DMS153 (cell line): ENCODE results near the gene PARG.
"Not testable (repeated sequence)": the region's sequence is repeated elsewhere in the genome, so short reads cannot be mapped to it uniquely, and the experiment has no call there.

Experiments
- DNase-seq: peaks from one replicate; lab custom pipeline; 2025; lab: John Stamatoyannopoulos, UW

Gene PARG

DNA sequence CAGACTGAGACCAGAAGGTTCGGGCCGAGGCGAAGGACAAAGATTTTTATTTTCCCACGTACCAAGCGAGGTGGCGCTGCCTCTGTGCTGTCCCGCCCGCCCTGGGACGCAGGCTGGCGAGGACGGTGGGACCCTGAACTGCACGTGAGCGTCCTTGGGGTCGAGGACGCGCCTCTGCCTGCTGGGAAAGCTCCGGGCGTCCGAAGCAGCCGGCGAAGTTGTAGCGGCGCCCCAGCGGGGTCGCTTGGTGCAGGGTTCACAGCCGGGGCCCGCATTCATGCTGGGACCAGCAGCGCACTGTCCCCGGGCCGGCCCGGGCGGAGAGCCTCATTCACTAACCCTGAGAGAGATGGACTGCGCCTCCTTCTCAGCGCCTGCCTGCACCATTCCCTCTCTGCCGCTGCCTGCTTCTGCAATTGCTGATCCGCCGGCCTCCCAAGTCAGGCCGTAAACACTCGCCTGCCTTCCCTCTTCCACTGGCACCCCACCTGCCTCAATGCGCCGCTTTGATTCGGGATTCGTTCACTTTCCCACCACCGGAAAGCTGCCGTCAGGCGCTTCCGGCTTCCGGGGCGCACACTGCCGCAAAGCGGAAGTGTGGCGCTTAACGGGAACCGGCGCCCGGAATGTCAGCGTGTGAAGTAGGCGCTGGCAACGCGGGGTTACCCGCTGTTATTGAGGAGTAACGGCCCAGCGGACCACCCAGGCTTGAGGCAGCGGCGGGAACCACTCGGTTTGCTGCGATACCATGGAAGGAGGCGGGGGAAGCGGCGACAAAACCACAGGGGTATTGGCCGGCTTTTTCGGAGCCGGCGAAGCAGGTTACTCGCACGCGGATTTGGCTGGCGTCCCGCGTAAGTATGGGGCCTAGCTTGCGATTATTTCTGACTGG, at the start of gene PARG, which contains the start of gene TIMM23B:
PARG (minus strand) TSS at position 581 of the 892 bp plus-strand sequence; CDS start at position 279, 302 bp downstream.
TIMM23B (plus strand) TSS at position 607 of the 892 bp plus-strand sequence; CDS start at position 749, 142 bp downstream.
- DNase-seq: peak; percentile 41

DNA sequence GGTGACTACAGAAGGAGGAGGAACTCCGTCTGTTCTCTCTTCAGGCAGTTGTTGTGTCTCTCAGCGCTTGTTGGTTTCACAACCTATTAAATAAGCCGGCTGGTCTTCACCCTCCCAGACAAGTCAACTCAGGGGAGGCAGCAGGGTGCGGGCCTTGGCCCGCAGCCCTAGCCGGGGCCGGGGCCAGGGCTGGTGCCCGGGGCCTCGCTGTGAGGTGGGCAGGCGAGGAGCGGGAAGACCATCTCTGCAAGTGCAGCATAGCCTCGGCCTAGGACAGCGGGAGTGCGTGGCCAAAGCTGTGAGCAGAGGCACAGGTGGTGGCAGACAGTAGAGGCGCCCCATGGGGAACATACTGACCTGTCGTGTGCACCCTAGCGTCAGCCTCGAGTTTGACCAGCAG, 46.5 kb upstream of the PARG start, which contains the start of gene AGAP6:
AGAP6 (plus strand) TSS at position 31 of the 400 bp plus-strand sequence; CDS start at position 341, 310 bp downstream.
- DNase-seq: not testable (repeated sequence)

DNA sequence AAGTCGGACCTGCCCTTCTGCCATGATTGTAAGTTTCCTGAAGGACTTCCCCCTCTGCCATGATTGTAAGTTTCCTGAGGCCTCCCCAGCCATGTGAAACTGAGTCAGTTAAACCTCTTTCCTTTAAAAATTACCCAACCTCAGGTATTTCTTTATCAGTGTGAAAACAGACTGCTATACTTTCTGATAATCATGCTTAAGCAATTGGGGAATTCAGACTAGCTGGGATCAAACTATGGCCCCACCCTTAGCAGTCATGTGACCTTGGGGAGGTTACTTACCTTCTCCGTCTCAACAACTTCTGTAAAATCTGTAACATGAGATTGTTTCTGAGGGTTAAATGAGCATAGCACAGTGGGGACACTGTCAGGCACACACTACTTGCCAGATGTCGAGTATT, 45.4 kb upstream of the PARG start:
- not testable (repeated sequence) for DNase-seq

DNA sequence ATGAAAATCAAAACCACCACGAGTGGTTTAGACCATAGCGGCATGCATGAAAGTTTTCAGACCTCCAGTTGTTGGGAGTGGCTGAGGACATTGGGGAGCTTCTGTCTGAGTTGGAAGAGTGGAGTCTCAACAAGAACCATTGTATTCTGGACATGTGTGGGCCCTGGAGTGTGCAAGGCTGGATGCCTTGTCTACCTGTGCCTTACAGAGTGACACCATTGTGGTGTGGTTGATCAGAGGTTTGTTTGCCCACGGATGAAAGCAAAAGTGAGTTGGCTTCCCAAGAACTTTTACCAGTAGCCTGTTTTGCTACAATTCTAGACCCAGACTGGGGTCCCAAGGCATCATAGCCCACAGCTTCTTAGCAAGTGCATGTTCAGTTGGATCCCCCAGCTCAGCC, 35.9 kb upstream of the PARG start:
- not testable (repeated sequence) for DNase-seq

DNA sequence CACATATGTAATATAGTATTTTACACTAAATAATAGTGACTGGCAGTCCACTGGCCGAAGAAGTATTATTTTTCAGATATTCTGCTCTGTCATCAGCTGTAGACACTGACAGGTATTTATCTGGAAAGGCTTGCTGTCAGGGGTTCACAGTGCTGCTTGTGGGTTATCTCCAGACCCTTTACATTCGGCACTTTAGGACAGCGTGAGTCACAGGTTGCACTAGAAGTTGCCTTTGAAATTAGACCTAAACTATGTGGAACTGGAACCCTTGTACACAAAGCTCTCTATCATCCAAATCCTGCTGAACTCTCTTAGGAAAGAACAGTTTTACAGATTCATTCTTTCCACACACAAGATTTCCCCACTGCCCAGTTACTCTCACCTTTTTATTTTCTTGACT, 30.3 kb upstream of the PARG start:
- not testable (repeated sequence) for DNase-seq

DNA sequence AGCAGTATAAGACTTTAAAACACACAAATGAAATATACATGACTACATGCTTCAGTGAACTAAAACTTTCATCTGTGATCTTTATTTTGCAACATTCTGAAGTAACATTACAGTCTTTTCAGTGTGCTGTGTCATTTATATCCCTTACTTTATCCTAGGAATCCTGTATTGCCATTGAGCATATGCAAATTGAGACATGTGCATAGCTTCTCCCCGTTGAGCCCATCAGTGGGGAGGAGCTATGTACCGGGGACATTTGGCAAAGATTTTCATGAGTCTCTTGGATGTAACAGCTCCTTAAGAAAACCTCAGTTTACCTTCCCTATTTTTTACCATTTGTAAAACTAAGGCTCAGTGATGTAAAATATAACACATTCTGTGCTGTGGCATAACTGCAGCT, 29.6 kb upstream of the PARG start:
- DNase-seq: not testable (repeated sequence)

DNA sequence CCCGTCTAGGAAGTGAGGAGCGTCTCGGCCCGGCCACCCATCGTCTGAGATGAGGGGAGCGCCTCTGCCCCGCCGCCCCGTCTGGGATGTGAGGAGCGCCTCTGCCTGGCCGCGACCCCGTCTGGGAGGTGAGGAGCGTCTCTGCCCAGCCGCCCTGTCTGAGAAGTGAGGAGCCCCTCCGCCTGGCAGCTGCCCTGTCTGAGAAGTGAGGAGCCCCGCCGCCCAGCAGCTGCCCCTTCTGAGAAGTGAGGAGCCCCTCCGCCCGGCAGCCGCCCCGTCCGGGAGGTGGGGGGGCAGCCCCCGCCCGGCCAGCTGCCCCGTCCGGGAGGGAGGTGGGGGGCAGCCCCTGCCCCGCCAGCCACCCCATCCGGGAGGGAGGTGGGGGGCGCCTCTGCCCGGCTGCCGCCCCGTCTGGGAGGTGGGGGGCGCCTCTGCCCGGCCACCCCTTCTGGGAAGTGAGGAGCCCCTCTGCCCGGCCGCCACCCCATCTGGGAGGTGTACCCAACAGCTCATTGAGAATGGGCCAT, 28.6 kb upstream of the PARG start:
- not testable (repeated sequence) for DNase-seq

DNA sequence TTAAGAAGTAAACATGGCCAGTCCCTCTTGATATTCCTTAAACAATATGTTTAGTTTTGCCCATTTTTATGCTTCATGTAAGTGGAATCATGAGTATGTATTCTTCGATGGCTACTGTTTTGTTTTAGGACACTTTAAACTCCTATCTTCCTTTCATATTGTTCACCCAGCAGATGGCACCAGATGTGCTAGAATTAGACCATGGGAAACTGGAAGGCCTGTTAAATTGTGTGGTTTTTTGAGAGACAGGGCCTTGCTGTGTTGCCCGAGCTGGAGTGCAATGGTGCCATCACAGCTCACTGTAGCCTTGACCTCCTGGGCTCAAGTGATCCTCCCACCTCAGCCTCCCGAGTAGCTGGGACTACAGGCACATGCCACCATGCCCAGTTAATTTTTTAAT, 11.3 kb upstream of the PARG start:
- DNase-seq: not testable (repeated sequence)

DNA sequence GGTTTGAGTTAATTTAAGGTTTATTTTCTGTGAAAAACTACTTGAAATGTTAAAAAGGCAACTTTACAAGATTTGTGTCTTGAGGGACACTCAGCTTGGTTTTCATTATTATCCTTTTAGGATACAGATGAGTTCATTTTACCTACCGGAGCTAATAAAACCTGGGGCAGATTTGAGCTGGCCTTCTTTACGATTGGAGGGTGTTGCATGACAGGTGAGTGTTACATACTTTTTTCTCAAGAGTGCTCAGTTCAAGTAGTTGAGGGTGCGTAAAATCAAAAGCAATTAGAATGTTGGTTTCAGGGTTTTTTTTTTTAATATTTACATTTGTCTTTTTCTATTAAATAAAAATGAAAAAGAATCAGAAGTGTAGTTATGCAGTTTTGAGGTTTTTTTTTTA, 10.2 kb upstream of the PARG start:
- DNase-seq: not testable (repeated sequence)

DNA sequence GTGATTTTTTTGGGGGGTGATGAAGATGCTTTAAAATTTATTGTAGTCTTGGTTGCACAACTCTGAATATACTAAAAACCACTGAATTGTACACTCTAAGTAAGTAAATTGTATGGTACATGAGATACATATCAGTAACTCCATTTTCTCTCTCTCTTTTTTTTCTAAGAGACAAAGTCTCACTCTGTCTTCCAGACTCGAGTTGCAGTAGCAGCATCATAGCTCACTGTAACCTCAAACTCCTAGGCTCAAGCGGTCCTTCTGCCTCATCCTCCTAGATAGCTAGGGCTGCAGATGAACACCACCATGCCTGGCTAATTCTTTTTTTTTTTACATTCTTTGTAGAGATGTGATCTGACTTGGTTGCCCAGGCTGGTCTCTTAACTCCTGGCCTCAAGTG, 6.9 kb upstream of the PARG start:
- DNase-seq: not testable (repeated sequence)

DNA sequence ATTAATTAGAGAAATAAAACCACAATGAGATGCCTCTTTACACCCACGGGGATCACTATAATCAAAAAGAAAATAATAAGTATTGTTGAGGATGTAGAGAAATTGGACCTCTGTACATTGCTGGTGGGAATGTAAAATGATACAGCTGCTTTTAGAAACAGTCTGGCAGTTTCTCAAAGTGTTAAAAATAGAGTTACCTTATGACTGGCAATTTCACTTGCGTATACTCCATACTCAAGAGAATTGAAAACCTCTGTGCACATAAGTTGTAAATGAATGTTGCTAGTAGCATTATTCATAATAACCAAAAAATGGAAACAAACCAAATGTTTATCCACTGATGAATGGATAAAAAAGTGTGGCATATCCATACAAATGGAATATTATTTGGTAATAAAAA, 6.3 kb upstream of the PARG start:
- DNase-seq: not testable (repeated sequence)

DNA sequence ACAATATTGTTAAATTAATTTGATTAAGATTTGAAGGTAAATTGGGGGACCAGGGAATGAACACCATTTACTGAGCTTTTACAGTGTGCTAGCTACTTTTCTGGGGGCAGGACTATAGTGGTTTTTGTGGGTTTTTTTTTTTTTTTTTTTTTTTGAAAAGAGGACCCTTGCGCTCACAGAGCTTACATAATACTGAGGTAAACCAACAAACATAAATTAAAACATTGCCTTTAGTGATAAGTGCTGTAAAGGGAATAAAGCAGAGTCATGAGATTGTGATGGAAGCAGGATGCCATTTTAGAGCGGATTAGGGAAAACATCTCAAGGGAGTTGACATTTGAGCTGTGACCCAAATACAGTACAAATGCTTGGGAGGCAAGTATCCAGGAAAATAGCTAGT, 1.8 kb upstream of the PARG start:
- DNase-seq: not testable (repeated sequence)

DNA sequence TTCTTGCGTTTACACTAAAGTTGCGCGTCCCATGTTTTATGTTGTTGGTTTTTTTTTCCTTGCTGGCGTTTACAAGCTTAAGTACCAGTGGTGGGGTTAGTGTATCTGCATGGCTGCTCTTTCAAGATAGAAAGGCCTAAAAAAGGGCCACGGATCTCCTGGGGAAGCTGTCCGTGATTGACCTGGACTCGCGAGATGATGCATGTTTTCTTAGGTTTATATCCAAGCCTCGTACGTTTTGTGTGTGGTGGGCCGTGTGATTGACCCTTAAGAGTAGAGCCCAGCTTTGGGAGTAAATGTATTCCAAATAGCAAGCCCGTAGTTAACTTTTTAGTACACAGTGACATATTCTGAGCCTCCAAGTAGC, 495 bp upstream of the PARG start:
- not testable (repeated sequence) for DNase-seq

DNA sequence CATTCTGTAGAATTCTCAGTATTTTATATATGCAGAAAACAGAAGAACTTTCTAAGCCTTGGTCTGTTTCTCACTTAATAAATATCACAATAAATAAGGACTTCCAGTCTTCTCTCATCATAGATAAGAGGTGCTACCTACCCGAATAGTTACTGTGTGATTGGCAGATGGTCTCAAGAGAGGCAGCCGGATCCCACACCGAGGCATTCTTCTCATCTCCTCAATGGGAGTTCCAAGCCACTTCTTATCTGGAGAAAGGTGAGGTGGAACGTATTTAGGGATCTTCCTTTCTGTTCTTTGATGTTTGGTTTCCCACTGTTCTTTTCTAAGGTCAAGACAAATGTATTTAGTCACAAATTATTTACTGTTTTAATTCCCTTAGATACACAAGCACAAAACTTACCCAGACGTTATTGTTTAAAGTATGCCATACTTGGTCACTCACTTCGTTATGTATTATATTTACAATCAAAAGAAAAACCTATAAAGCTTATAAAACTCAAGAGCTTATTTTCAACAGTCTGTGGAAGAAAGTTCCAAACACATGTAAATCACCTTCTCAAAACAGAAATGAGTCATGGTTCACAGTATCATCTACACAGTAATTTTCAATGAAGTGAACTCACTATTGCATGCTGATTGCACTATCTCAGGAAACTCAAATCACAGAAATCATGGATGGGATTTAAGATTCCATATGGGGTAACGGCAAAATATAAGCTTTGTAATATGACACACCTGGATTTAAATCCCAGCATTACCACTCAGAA, 9.7 kb downstream of the PARG start:
- not testable (repeated sequence) for DNase-seq

DNA sequence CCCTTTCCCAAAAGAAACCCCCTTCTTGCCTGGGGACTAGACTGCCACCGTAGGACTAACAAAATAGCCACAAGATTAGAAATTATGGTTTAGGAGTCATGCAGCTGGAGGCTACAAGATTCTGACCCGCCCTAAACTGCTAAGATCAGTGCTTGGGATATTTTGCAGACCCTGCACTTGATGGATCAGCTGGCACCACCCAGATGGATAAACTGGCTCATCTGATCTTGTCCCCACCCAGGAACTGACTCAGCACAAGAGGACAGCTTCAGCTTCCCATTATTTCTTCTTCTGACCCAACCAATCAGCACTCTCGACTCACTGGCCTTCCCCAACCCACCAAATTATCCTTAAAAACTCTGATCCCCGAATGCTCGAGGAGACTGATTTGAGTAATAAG, 10.6 kb downstream of the PARG start:
- not testable (repeated sequence) for DNase-seq

DNA sequence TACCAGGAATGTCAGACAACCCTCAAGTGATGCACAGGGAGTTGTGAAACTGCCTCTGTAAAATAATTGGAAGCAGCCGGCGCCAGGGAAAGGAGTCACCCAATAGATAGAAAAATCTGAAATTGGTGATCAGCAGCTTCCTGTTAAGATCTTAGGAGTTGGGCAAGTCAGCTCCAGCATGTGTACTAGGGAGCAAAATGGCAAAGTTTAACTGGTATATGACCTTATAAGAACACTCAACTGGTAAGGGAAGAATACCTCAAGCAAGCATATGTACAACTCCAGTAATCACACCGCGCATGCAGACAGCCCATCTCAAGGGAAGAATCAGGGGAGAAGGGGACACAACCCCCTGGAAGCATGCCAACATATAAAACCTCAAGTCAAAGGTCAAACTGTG, 18.3 kb downstream of the PARG start:
- DNase-seq: not testable (repeated sequence)

DNA sequence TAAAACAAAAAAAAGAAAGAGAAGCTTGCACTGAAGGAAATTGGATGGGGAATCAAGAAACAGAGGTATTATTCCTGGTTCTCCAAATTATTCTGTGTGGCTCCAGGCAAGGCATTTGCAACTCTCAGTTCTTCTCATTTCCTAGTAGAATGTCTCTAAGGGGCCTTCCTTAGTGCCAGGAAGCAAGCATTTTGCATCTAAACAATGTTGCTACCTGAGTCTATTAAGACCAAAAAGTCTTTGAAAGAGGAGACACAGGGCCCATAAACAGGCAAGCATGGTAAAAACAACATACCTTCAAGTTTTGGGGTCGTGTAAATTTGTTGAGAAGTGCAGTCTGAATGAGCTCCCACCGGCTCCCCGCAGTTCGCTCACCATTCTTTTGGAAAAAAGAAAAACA, 19.8 kb downstream of the PARG start:
- not testable (repeated sequence) for DNase-seq

DNA sequence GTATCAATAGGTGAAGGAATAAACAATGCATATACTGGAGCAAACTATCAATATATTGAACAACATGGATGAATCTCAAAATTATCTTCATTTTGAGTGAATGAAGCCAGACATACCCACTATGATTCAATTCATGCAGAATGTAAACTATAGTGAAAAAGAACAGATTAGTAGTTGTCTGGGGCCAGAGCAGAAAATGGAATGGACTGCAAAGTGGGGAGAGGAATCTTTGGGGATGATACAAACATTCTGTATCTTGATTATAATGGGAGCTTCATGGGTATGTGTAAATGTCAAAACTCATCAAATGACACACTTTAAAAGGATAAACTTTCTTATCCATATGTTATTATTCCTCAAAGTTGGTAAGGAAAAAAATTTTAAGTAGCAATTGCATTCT, 23.9 kb downstream of the PARG start:
- not testable (repeated sequence) for DNase-seq

DNA sequence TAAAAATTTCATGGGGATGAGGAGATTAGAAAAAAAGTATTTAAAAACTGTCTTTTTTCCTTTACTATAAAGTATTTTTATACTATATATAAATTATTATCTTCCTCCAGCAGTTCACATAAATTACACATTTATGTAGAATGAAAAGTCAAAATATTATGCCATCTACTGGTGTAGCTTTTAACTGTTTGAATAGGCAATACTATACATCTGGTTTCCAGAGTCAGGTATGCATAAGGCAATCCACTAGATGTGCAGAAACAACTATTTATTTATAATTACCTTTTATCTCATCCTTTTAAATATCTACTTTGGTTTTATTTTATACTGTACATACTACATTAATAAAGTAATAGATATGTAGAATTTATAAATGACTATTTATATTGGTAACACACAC, 25.4 kb downstream of the PARG start:
- not testable (repeated sequence) for DNase-seq

DNA sequence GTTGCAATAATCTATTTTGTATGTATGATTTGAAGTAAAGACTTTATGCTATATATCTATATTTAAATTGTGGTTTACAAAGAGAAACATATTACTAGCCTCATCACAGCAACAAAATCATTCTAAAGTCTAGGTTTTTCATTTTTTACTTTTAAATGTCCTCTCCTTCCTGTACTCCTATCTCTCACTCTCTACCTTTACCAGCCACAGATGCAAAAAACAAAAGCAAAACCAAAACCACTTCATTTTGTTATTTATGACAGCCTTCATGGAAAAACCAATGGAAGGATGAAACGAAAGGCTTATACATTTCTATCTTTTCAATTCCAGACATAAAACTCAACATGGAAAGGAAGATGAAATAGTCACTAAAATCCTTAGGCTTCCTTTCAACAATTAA, 31.5 kb downstream of the PARG start:
- not testable (repeated sequence) for DNase-seq

DNA sequence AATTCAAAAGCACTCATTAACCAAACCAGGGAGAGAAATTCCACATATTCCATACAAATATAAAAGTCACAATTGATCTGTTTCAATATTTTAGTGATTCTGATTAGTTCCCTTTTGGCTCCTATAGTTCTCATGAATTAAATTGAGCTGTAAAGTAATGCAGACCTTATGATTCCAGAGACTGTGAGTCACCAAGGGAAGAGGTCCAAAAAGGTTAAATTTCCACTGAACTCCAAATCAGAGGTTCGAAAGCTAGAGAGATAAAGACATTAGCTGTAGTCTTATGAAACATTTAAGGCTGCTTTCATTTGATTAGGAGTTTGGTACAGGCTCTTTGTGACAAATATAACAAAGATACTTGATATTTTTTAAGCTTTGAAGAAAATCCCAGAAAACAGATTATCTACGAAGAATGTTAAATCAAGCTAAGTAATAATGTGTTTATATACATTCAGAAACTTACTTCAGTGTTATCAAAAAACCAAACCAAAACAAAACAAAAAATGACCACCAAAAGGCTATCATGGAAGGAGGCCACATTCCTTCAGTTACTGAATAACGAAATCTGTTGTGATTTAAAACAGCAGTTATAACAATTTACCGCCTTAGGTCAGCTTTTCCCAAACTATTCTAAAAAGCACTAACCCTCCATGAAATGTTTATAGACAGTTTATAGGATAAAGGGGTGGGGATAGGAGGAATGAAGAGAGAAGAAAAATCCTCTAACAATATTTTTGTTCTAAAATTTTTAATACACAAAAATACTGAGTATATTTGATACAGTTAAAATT, 33.3 kb downstream of the PARG start:
- DNase-seq: not testable (repeated sequence)

DNA sequence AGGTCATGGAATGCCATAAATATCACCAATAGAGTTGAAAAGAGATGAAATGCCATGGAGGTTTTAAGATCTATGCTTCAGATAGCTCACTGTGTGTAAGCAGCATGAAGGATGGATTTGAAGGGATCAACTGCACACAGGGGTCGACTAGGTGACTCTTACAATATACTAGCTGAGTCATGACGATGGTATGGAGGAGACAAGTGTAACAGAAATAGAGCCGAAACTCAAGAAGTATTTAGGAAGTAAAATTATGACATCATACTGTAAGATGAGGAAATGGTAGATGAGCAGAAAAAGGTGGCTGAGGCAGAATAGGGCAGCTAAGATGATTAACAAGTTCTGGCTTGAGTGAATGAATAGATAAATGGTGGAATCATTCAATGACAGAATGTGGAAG, 38.0 kb downstream of the PARG start:
- not testable (repeated sequence) for DNase-seq
